ENCODE measurements around the gene CAND2.

CAND2 gene

DNA sequence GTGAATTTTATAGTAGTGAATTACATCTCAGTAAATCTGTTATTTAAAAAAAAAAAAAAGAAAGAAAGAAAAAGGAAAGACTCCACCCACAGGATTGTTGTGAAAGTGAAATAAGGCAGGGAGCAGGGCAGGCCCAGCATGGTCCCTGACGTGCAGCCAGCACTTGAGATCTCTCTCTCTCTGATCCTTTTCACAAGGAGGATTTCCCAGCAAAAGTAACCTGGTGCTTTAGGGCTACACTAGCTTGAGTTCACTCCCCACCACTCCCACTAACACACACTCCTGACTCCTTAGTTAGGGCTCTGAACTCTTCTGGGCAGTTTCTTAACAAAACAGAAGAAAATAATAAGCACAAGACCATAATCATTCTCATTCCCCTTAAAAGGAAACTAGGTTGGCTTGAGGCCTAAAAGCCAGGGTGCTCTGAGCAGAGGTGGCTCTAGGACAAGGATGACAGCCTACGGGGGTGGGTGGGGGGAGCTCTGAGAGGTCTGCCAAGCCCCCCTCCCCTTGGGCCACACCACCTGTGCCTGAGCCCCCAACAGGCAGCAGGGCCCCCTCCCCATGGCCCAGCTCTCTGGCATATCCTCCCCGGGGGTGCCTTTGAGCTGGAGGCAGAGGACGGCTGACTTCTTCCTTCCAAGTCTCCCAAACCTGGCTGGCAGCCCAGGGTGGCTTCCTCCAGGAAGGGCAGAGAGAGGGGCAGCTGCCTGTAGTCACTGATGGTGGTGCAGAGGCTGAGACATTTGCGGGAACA is 38.3 kb upstream of the CAND2 start:
- peak; percentile 53 for DNase-seq (ENCODE audit: low spot score)
- in situ Hi-C loops (cut with MboI; ENCODE audit: low pct_unique_long_range_greater_than_20kb, low sequenced_read_pairs, unreplicated experiment): no loop called here
- TF ChIP-seq, protein P1, sequence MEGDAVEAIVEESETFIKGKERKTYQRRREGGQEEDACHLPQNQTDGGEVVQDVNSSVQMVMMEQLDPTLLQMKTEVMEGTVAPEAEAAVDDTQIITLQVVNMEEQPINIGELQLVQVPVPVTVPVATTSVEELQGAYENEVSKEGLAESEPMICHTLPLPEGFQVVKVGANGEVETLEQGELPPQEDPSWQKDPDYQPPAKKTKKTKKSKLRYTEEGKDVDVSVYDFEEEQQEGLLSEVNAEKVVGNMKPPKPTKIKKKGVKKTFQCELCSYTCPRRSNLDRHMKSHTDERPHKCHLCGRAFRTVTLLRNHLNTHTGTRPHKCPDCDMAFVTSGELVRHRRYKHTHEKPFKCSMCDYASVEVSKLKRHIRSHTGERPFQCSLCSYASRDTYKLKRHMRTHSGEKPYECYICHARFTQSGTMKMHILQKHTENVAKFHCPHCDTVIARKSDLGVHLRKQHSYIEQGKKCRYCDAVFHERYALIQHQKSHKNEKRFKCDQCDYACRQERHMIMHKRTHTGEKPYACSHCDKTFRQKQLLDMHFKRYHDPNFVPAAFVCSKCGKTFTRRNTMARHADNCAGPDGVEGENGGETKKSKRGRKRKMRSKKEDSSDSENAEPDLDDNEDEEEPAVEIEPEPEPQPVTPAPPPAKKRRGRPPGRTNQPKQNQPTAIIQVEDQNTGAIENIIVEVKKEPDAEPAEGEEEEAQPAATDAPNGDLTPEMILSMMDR (IDR thresholded peaks at IDR 0.05; ENCODE audit: extremely low read depth, insufficient read depth, missing control alignments): no peak

DNA sequence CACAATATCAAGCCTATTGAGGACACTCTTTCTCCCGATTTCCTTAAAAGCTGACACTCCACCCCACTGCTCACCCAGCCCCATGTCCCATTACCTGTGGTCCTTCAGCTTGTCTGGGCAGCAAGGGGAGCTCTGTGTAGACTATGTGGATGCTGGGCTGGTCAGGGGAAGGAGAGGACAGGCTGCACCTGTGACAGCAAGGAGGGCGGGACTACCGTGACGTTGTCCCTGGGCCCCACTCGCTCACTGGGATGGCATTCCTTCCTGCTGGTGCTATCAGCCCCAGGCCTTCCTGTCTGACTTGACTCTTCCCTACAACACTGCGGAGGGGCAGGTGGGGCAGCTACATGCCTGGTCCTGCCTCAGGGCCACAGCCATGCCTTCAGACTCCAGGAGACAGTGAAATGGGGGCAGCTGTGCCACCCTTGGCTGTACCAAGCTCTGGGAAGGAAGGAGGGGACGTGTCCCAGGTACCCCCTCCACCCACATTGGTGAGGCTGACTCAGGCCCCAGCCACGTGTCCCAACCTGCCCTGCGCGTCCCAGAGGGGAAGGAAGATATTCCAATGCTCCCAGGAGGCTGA is 37.3 kb upstream of the CAND2 start, which contains the start of gene TMEM40:
TMEM40 (minus strand) TSS at position 163 of the 583 bp plus-strand sequence. CDS start 9,427 bp downstream, outside the sequence.
- DNase-seq (ENCODE audit: low spot score): no peak
- in situ Hi-C loops (cut with MboI; ENCODE audit: low pct_unique_long_range_greater_than_20kb, low sequenced_read_pairs, unreplicated experiment): no loop called here
- TF ChIP-seq, protein P1 (IDR thresholded peaks at IDR 0.05; ENCODE audit: extremely low read depth, insufficient read depth, missing control alignments): no peak

- in situ Hi-C loops (cut with MboI; ENCODE audit: low pct_unique_long_range_greater_than_20kb, low sequenced_read_pairs, unreplicated experiment): no loop called here
- no peak for DNase-seq (ENCODE audit: low spot score)
- TF ChIP-seq, protein P1 (IDR thresholded peaks at IDR 0.05; ENCODE audit: extremely low read depth, insufficient read depth, missing control alignments): no peak
Observed at GRCh38 chr3:12759693-12760565, 36.6 kb upstream of the CAND2 start.

DNA sequence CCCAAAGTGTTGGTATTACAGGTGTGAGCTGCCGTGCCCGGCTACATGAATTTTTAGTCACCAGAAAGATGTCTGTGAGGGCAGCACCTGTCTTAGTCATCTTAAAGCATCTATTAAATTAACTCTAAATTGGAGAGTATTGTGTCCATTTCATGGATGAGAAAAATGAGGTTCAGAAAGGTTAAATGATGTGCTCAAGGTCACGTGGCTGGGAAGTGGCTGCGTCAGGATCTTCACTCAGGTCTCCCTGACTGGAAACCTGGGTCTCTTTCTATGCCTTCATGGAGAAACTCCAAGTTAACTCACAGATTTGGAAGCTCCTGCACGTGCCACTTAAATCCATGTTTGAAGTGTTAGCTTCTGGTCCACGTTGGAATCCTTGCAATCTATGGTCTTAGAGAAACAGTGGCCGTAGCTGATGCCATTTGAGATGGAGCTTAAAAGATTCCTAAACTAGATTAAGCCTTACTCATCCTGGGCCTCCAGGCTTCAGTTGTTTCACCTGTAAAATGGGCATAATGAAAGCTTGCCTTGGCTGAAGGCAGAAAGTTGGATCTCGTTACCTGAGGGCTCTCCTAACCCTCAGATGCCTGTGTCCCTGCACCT is 32.2 kb upstream of the CAND2 start:
- TF ChIP-seq, protein P1 (IDR thresholded peaks at IDR 0.05; ENCODE audit: extremely low read depth, insufficient read depth, missing control alignments): no peak
- DNase-seq (ENCODE audit: low spot score): no peak
- in situ Hi-C loops (cut with MboI; ENCODE audit: low pct_unique_long_range_greater_than_20kb, low sequenced_read_pairs, unreplicated experiment): no loop called here

GRCh38 chr3:12766541-12766940 is 29.9 kb upstream of the CAND2 start:
- no peak for DNase-seq (ENCODE audit: low spot score)
- in situ Hi-C loops (cut with MboI; ENCODE audit: low pct_unique_long_range_greater_than_20kb, low sequenced_read_pairs, unreplicated experiment): no loop called here
- TF ChIP-seq, protein P1 (IDR thresholded peaks at IDR 0.05; ENCODE audit: extremely low read depth, insufficient read depth, missing control alignments): no peak

Measured in GM13977 (cell line).